Pons (tissue), 1 donor: ENCODE measurements around the gene ACE.
"Not testable (repeated sequence)": the region's sequence is repeated elsewhere in the genome, so short reads cannot be mapped to it uniquely, and the experiment has no call there.

Experiments
- DNase-seq: peaks from one replicate; pipeline ENCODE4 v3.0.0-alpha.2; 2016; ENCODE audit warnings: low spot score

The ACE gene

GRCh38 chr17:63444457-63444856 lies 32.4 kb upstream of the ACE start:
- no peak for DNase-seq

GRCh38 chr17:63445065-63445464 lies 31.8 kb upstream of the ACE start:
- no peak for DNase-seq

GRCh38 chr17:63445571-63445953 lies 31.3 kb upstream of the ACE start:
- no peak for DNase-seq

GRCh38 chr17:63445954-63446752 lies 30.7 kb upstream of the ACE start, which contains the start of gene CYB561:
Gene CYB561 (minus strand): TSS chr17:63446306. CDS start chr17:63437547, 8,759 bp downstream.
- DNase-seq: no peak

- DNase-seq: no peak
Observed at GRCh38 chr17:63446753-63447470, 29.9 kb upstream of the ACE start.

- DNase-seq: no peak
Observed at GRCh38 chr17:63447471-63448009, 29.3 kb upstream of the ACE start.

GRCh38 chr17:63448655-63449054 lies 28.2 kb upstream of the ACE start:
- DNase-seq: no peak

GRCh38 chr17:63450551-63450950 lies 26.3 kb upstream of the ACE start:
- DNase-seq: no peak

GRCh38 chr17:63451150-63451549 lies 25.7 kb upstream of the ACE start:
- no peak for DNase-seq

GRCh38 chr17:63452046-63452961 lies 24.6 kb upstream of the ACE start:
- DNase-seq: no peak

- DNase-seq: no peak
Observed at GRCh38 chr17:63452962-63453551, 23.8 kb upstream of the ACE start.

- DNase-seq: not testable (repeated sequence)
Observed at GRCh38 chr17:63454357-63454756, 22.5 kb upstream of the ACE start.

GRCh38 chr17:63454915-63455314 lies 21.9 kb upstream of the ACE start:
- no peak for DNase-seq

GRCh38 chr17:63455417-63455816 lies 21.4 kb upstream of the ACE start:
- DNase-seq: no peak

- DNase-seq: no peak
Observed at GRCh38 chr17:63458478-63458877, 18.4 kb upstream of the ACE start.

- no peak for DNase-seq
Observed at GRCh38 chr17:63460018-63460417, 16.8 kb upstream of the ACE start.

GRCh38 chr17:63463771-63464170 lies 13.1 kb upstream of the ACE start:
- no peak for DNase-seq

GRCh38 chr17:63464691-63465236 lies 12.1 kb upstream of the ACE start:
- DNase-seq: no peak

- DNase-seq: not testable (repeated sequence)
Observed at GRCh38 chr17:63468099-63468498, 8.8 kb upstream of the ACE start.

- DNase-seq: no peak
Observed at GRCh38 chr17:63474174-63474573, 2.7 kb upstream of the ACE start.
